Activated naive CD8-positive, alpha-beta T cell treated with anti-CD3 and anti-CD28 coated beads, Interleukin-2, amount 50 U/mL, for 16 hours (primary cell): ENCODE measurements around the gene POLN.
"Not testable (repeated sequence)": the region's sequence is repeated elsewhere in the genome, so short reads cannot be mapped to it uniquely, and the experiment has no call there.

Experiments
- DNase-seq: peaks from one replicate; pipeline ENCODE4 v3.0.0-alpha.2; 2020; ENCODE audit warnings: low read depth, low spot score

Gene POLN

GRCh38 chr4:2251795-2252529 lies 10.0 kb upstream of the POLN start:
- DNase-seq, result no peak

GRCh38 chr4:2251073-2251794 lies 9.3 kb upstream of the POLN start:
- no peak for DNase-seq

GRCh38 chr4:2250357-2251072 lies 8.6 kb upstream of the POLN start:
- DNase-seq, result no peak

- no peak for DNase-seq
These were observed 7.8 kb upstream of the POLN start for GRCh38 chr4:2249526-2250356.

- DNase-seq, result no peak
These were observed 6.9 kb upstream of the POLN start for GRCh38 chr4:2248821-2249261.

- DNase-seq, result no peak
These were observed 6.3 kb upstream of the POLN start for GRCh38 chr4:2248044-2248780.

GRCh38 chr4:2247128-2248043 lies 5.5 kb upstream of the POLN start:
- DNase-seq, result no peak

GRCh38 chr4:2246384-2247127 lies 4.6 kb upstream of the POLN start:
- DNase-seq, result no peak

- DNase-seq, result no peak
These were observed 3.9 kb upstream of the POLN start for GRCh38 chr4:2245787-2246275.

- no peak for DNase-seq
These were observed 3.3 kb upstream of the POLN start for GRCh38 chr4:2245057-2245786.

- no peak for DNase-seq
These were observed 1.9 kb upstream of the POLN start for GRCh38 chr4:2243681-2244380.

GRCh38 chr4:2241003-2241402 lies 918 bp downstream of the POLN start:
- no peak for DNase-seq

GRCh38 chr4:2236944-2237666 lies 4.8 kb downstream of the POLN start:
- no peak for DNase-seq

- no peak for DNase-seq
These were observed 10.8 kb downstream of the POLN start for GRCh38 chr4:2231082-2231481.

- DNase-seq, result no peak
These were observed 15.7 kb downstream of the POLN start for GRCh38 chr4:2226261-2226660.

GRCh38 chr4:2222838-2223237 lies 19.1 kb downstream of the POLN start:
- no peak for DNase-seq

- not testable (repeated sequence) for DNase-seq
These were observed 20.5 kb downstream of the POLN start for GRCh38 chr4:2221378-2221777.
